GM18868 (cell line): ENCODE results near the gene PRKCE.
"Not testable (repeated sequence)": the region's sequence is repeated elsewhere in the genome, so short reads cannot be mapped to it uniquely, and the experiment has no call there.

Experiments used
- ATAC-seq: cut with Tn5 transposase; IDR thresholded peaks from one replicate; pipeline ENCODE4 v1.9.1; 2021; ENCODE audit warnings: mild to moderate bottlenecking, moderate library complexity; ENCODE audit not compliant: unreplicated experiment

The PRKCE gene

GRCh38 chr2:46196871-46197462, 545.5 kb downstream of the PRKCE start:
- ATAC-seq = no peak

- ATAC-seq = no peak
Measured at GRCh38 chr2:46197672-46198071, 546.2 kb downstream of the PRKCE start.

GRCh38 chr2:46198164-46198883, 546.8 kb downstream of the PRKCE start:
- no peak for ATAC-seq

- no peak for ATAC-seq
Measured at GRCh38 chr2:46198966-46199365, 547.5 kb downstream of the PRKCE start.

GRCh38 chr2:46200100-46200690, 548.7 kb downstream of the PRKCE start:
- no peak for ATAC-seq

- ATAC-seq = no peak
Measured at GRCh38 chr2:46200861-46201605, 549.6 kb downstream of the PRKCE start.

- ATAC-seq = no peak
Measured at GRCh38 chr2:46202453-46202852, 551.0 kb downstream of the PRKCE start.

GRCh38 chr2:46202987-46203386, 551.5 kb downstream of the PRKCE start:
- no peak for ATAC-seq

GRCh38 chr2:46203636-46204035, 552.2 kb downstream of the PRKCE start:
- ATAC-seq = not testable (repeated sequence)

GRCh38 chr2:46207591-46207990, 556.1 kb downstream of the PRKCE start:
- ATAC-seq = no peak

- no peak for ATAC-seq
Measured at GRCh38 chr2:46208766-46209165, 557.3 kb downstream of the PRKCE start.

GRCh38 chr2:46210063-46210462, 558.6 kb downstream of the PRKCE start:
- ATAC-seq = no peak

- ATAC-seq = no peak
Measured at GRCh38 chr2:46211461-46211860, 560.0 kb downstream of the PRKCE start.

- ATAC-seq = no peak
Measured at GRCh38 chr2:46213906-46214305, 562.4 kb downstream of the PRKCE start.

GRCh38 chr2:46216213-46216612, 564.7 kb downstream of the PRKCE start:
- no peak for ATAC-seq

- ATAC-seq = not testable (repeated sequence)
Measured at GRCh38 chr2:46223514-46223913, 572.0 kb downstream of the PRKCE start.

- ATAC-seq = peak; percentile 7
Measured at GRCh38 chr2:46225150-46225625, 573.7 kb downstream of the PRKCE start.

- ATAC-seq = no peak
Measured at GRCh38 chr2:46225730-46226129, 574.3 kb downstream of the PRKCE start.

- ATAC-seq = no peak
Measured at GRCh38 chr2:46226620-46227019, 575.1 kb downstream of the PRKCE start.

GRCh38 chr2:46227022-46227421, 575.5 kb downstream of the PRKCE start:
- ATAC-seq = no peak

GRCh38 chr2:46227674-46228289, 576.3 kb downstream of the PRKCE start:
- no peak for ATAC-seq
